Keratinocyte (primary cell): ENCODE measurements around the gene DEPDC4. TPM values are rescaled to one million over a fixed set of nuclear protein-coding genes. Genes with fewer than 3 reads are reported as not detected.

Source experiments
- DNase-seq: peaks from one replicate; pipeline ENCODE4 v3.0.0-alpha.2; 2011; ENCODE audit warnings: low read depth, missing footprints, low spot score
- FAIRE-seq: peaks from 2 replicates; lab custom pipeline; 2011; peaks lifted over from hg19 to GRCh38; lab: Jason Lieb, UNC
- H2AFZ ChIP-seq: 2 replicates; pipeline ENCODE4 v1.6.0; 2012; ENCODE audit warnings: low read length, control low read depth, inconsistent platforms; ENCODE audit not compliant: control insufficient read depth
- H3K27ac ChIP-seq: 2 replicates; pipeline ENCODE4 v1.5.1; 2011; ENCODE audit warnings: low read length; ENCODE audit not compliant: control insufficient read depth, insufficient read depth
- H3K27me3 ChIP-seq: 3 replicates; pipeline ENCODE4 v1.6.0; 2011; ENCODE audit warnings: low read length; ENCODE audit not compliant: control insufficient read depth, insufficient read depth; ENCODE audit errors: extremely low read depth
- H3K36me3 ChIP-seq, 2 experiments: 2 replicates in 1 of 2; 3 replicates in 1 of 2; pipeline ENCODE4 v1.5.1; 2011; ENCODE audit warnings: low read length in 2 of 2, mild to moderate bottlenecking in 1 of 2; ENCODE audit not compliant: control insufficient read depth in 2 of 2, insufficient read depth in 2 of 2; ENCODE audit errors: extremely low read depth in 1 of 2
- H3K4me1 ChIP-seq: 3 replicates; pipeline ENCODE4 v1.5.1; 2011; ENCODE audit warnings: low read length; ENCODE audit not compliant: control insufficient read depth, insufficient read depth; ENCODE audit errors: extremely low read depth
- H3K4me2 ChIP-seq: 3 replicates; pipeline ENCODE4 v1.6.0; 2011; ENCODE audit warnings: low read depth, low read length; ENCODE audit not compliant: control insufficient read depth, insufficient read depth; ENCODE audit errors: extremely low read depth
- H3K4me3 ChIP-seq, 3 experiments: fragments of 200-600 bp in 1 of 3; sonication (generic) in 1 of 3; 2 replicates in 2 of 3; 3 replicates in 1 of 3; pipeline ENCODE4 v1.5.1; 2011 to 2016; ENCODE audit warnings: low read length in 3 of 3, mild to moderate bottlenecking in 3 of 3, control low read depth in 2 of 3, inconsistent platforms in 1 of 3, low read depth in 1 of 3, mixed read lengths in 1 of 3, mixed run types in 1 of 3, moderate library complexity in 1 of 3; ENCODE audit not compliant: control insufficient read depth in 2 of 3, insufficient read depth in 2 of 3; ENCODE audit errors: extremely low read depth in 1 of 3
- H3K79me2 ChIP-seq: 2 replicates; pipeline ENCODE4 v1.6.0; 2012; ENCODE audit warnings: low read length; ENCODE audit not compliant: control insufficient read depth, insufficient read depth
- H3K9ac ChIP-seq: 3 replicates; pipeline ENCODE4 v1.6.0; 2011; ENCODE audit warnings: low read length; ENCODE audit not compliant: control insufficient read depth, insufficient read depth; ENCODE audit errors: extremely low read depth
- H3K9me1 ChIP-seq: 3 replicates; pipeline ENCODE4 v1.6.0; 2011; ENCODE audit warnings: low read length; ENCODE audit not compliant: control insufficient read depth, insufficient read depth; ENCODE audit errors: extremely low read depth
- H3K9me3 ChIP-seq: 2 replicates; pipeline ENCODE4 v1.5.1; 2012; ENCODE audit warnings: low read depth, low read length; ENCODE audit not compliant: control insufficient read depth
- H4K20me1 ChIP-seq: 3 replicates; pipeline ENCODE4 v1.6.0; 2011; ENCODE audit warnings: low read length; ENCODE audit not compliant: control insufficient read depth, insufficient read depth; ENCODE audit errors: extremely low read depth
- CTCF ChIP-seq, 3 experiments: IDR thresholded peaks in 1 of 3; conservative IDR thresholded peaks in 1 of 3; optimal IDR thresholded peaks in 1 of 3; 2 replicates in 2 of 3; 3 replicates in 1 of 3; pipeline versions ENCODE3 to v1.5.1; 2011; ENCODE audit warnings: low read length in 3 of 3, mild to moderate bottlenecking in 3 of 3, moderate library complexity in 2 of 3, control low read depth in 1 of 3, inconsistent platforms in 1 of 3; ENCODE audit not compliant: insufficient read depth in 2 of 3; ENCODE audit errors: extremely low read depth in 1 of 3
- EZH2 ChIP-seq: IDR thresholded peaks from one replicate; pipeline ENCODE4 v1.6.1; 2012; ENCODE audit warnings: inconsistent platforms, mild to moderate bottlenecking, low read length, moderate library complexity
- dilution Hi-C: fragments of 300-500 bp; cut with MboI; formaldehyde crosslinking; loops from one replicate; pipeline ENCODE4 v1.7.0; 2020; ENCODE audit warnings: low sequenced_read_pairs; ENCODE audit not compliant: extremely low pct_ligation_motif_present
- polyA plus RNA-seq, 5 experiments: library from polyadenylated mRNA; depleted of rRNA in 3 of 5; stranded (reverse) in 3 of 5; stranded (forward) in 1 of 5; unstranded in 1 of 5; fragments of >200 nt; gene quantifications; 1 replicate in 1 of 5; 2 replicates in 3 of 5; 3 replicates in 1 of 5; pipeline versions ENCODE4 v1.2.1 to v1.2.3, GENCODE V29; 2011 to 2012; ENCODE audit warnings: missing spikeins in 2 of 5, low read depth in 1 of 5, low replicate concordance in 1 of 5

Gene DEPDC4
- polyA plus RNA-seq, 1 donor (not counting 4 experiments of a cell fraction or from before 2014, with no cell fraction given): 2.4 TPM

DNA sequence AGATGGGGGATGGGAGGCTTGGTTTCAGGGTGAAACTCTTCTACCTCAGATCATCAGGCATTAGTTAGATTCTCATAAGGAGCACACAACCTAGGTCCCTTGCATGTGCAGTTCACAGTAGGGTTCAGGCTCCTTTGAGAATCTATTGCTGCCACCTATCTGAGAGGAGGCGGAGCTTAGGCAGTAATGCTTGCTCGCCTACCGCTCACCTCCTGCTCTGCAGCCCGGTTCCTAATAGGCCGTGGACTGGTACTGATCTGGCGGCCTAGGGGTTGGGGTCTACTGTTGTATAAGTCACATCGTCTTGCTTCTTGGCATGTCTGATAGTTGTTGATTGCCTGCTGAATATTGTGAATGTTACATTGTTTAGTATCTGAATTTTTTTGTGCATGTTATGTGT is 12.3 kb upstream of the DEPDC4 start:
- Histone ChIP-seq H3K36me3 (peaks cover 0 to 3% of the 10 kb centered on the region in 2 experiments), H2AFZ (no peak overlapping the region), H3K4me2 (no peak overlapping the region), H3K4me1 (no peaks in the 10 kb centered on the region), H4K20me1 (no peaks in the 10 kb centered on the region), H3K79me2 (peaks cover 51% of the 10 kb centered on the region), H3K9me1 (no peaks in the 10 kb centered on the region), H3K4me3 (no peak overlapping the region), H3K27ac (no peak overlapping the region), H3K9me3 (no peaks in the 10 kb centered on the region), H3K27me3 (no peaks in the 10 kb centered on the region), H3K9ac (no peak overlapping the region)
- DNase-seq (no peak), FAIRE-seq (no peak)
- dilution Hi-C loops: no loop called here
- TF ChIP-seq EZH2 (no peak), CTCF (optimal IDR thresholded peaks at IDR 0.05 in 1 of 3, IDR thresholded peaks at IDR 0.05 in 1 of 3, conservative IDR thresholded peaks at IDR 0.05 in 1 of 3; ENCODE audit: extremely low read depth in 1 of 3, insufficient read depth in 2 of 3, low read length in 3 of 3) (no peak)

DNA sequence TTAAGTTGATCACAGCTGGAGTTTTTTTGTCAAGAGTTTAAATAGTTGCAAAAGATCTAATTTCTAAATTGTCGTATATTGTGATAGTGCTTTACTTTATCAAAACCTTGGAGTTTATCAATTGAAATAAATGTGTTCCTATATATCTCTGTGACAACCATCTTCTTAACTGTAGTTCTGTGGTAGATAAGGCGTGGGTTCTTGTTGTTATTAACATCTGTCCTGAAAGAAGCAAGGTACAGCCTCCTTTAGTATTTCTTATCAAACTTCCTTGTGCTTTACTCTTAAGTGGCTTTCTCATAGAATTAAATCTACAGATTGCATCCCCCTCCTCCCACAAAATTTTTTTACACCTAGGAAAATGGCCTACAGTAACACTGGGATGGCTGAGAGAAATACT is 7.4 kb upstream of the DEPDC4 start:
- Histone ChIP-seq H3K4me3 (no peak overlapping the region), H3K4me1 (peaks cover 2% of the 10 kb centered on the region), H3K4me2 (no peak overlapping the region), H3K27ac (no peak overlapping the region), H3K9me1 (no peaks in the 10 kb centered on the region), H2AFZ (no peak overlapping the region), H3K79me2 (peaks cover 83% of the 10 kb centered on the region), H3K36me3 (peaks cover 0 to 2% of the 10 kb centered on the region in 2 experiments), H3K27me3 (no peaks in the 10 kb centered on the region), H3K9ac (no peak overlapping the region), H4K20me1 (no peaks in the 10 kb centered on the region), H3K9me3 (no peaks in the 10 kb centered on the region)
- dilution Hi-C loops: no loop called here
- DNase-seq: no peak
- FAIRE-seq: no peak
- no peak for TF ChIP-seq EZH2
- no peak for TF ChIP-seq CTCF (optimal IDR thresholded peaks at IDR 0.05 in 1 of 3, IDR thresholded peaks at IDR 0.05 in 1 of 3, conservative IDR thresholded peaks at IDR 0.05 in 1 of 3; ENCODE audit: extremely low read depth in 1 of 3, insufficient read depth in 2 of 3, low read length in 3 of 3)
